Suprapubic skin (tissue), 3 donors: ENCODE data around the gene MED29.
"Not testable (repeated sequence)": the region's sequence is repeated elsewhere in the genome, so short reads cannot be mapped to it uniquely, and the experiment has no call there.

Experiments
- POLR2AphosphoS5 ChIP-seq, 3 donors: sonication (generic); formaldehyde crosslinking; IDR thresholded peaks; one replicate each; pipeline ENCODE4 v1.6.1; 2017; ENCODE audit warnings: antibody characterized with exemption in 3 of 3
- TF ChIP-seq, protein P1 (sequence below), 2 donors: fragments of 200-600 bp in 1 of 2; fragments of 450-650 bp in 1 of 2; sonication (generic) in 1 of 2; IDR thresholded peaks; one replicate each; pipeline ENCODE4 v1.5.1; 2016 to 2019; ENCODE audit warnings: antibody characterized with exemption in 2 of 2, mild to moderate bottlenecking in 1 of 2, moderate library complexity in 1 of 2

DNA sequence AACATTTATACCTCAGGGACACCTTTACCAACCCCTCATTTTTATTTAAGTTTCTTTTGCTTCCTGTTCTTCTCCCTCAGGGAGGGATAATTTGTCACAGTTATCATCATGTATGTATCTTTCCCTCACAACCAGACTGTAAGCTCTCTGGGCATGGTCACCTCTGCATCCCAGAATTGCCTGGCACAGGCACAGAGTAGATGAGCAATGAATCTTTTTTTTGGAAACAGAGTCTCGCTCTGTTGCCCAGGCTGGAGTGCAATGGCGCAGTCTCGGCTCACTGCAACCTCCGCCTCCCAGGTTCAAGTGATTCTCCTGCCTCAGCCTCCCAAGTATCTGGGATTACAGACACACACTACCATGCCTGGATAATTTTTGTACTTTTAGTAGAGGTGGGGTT, 11.8 kb upstream of the MED29 start:
- not testable (repeated sequence) for TF ChIP-seq POLR2AphosphoS5 (IDR thresholded peaks at IDR 0.05)
- TF ChIP-seq, protein P1, sequence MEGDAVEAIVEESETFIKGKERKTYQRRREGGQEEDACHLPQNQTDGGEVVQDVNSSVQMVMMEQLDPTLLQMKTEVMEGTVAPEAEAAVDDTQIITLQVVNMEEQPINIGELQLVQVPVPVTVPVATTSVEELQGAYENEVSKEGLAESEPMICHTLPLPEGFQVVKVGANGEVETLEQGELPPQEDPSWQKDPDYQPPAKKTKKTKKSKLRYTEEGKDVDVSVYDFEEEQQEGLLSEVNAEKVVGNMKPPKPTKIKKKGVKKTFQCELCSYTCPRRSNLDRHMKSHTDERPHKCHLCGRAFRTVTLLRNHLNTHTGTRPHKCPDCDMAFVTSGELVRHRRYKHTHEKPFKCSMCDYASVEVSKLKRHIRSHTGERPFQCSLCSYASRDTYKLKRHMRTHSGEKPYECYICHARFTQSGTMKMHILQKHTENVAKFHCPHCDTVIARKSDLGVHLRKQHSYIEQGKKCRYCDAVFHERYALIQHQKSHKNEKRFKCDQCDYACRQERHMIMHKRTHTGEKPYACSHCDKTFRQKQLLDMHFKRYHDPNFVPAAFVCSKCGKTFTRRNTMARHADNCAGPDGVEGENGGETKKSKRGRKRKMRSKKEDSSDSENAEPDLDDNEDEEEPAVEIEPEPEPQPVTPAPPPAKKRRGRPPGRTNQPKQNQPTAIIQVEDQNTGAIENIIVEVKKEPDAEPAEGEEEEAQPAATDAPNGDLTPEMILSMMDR (IDR thresholded peaks at IDR 0.05): not testable (repeated sequence)
